C4-2B (cell line): ENCODE data around the gene NOC3L.

Source experiments
- CTCF ChIP-seq: fragments of 450-650 bp; conservative IDR thresholded peaks from 2 replicates; pipeline ENCODE4 v1.5.1; 2017; ENCODE audit warnings: mild to moderate bottlenecking
- ZFX ChIP-seq: fragments of 450-650 bp; IDR thresholded peaks from 2 replicates; pipeline ENCODE4 v1.6.1; 2017

- no peak for TF ChIP-seq CTCF
- TF ChIP-seq ZFX: no peak
These were observed 58.8 kb downstream of the NOC3L start for GRCh38 chr10:94303929-94304328.
